Measurements from ENCODE around the gene POLRMT.
"Not testable (repeated sequence)": the region's sequence is repeated elsewhere in the genome, so short reads cannot be mapped to it uniquely, and the experiment has no call there.

Gene POLRMT

DNA sequence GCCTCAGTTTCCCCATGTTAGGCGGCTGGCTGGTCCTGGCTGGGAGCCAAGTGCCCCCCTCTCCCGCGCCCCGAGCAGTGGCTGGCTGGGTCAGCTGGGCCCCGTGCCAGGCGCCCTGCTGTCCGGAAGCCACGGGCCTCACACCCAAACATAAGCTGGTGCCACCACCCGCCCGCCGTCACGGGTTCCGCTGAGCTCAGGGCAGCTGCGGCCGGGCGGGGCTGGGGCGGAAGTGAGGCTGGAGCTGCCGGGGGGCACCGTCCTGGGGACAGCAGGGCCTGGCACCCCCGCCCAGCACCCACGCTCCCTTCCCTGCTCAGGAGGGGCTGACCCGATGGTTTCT lies 24.4 kb downstream of the POLRMT start:
- peak; percentile 11 to 65 for DNase-seq

- DNase-seq: no peak
These were observed 25.0 kb downstream of the POLRMT start for GRCh38 chr19:608155-609003.

DNA sequence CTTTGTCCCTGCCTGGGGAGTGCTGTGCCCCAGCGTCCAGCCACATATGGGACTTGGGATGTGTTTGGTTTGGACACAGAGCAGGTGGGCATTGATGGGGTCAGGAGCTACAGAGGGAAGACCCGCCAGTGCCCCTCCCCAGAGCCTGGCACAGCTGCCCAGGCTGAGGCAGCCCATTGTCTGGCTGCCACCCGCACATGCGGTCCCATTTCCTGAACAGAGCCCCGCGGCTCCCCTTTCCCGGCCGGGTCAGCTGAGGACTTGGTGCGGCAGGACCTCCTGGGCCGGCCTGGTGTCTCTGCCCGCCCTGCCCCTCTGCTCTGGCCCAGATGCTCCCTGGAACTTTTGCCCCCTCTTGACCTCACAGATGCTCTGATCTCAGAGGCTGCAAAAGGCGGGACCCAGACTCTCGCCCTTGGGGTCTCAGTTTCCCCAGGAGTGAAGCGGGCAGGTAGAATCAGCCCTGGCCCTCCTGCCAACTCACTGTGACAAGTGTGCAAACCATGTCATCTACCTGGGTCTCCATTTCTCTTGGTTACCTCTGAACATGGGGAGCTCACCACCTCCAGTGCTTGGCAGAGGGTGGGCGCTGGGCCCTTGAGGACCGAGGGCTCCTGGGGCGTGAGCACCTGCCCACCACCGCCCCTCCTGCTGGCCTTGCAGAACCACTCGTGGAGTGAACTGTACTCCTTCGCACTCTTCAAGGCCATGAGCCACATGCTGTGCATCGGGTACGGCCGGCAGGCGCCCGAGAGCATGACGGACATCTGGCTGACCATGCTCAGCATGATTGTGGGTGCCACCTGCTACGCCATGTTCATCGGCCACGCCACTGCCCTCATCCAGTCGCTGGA lies 25.8 kb downstream of the POLRMT start:
- DNase-seq: no peak

DNA sequence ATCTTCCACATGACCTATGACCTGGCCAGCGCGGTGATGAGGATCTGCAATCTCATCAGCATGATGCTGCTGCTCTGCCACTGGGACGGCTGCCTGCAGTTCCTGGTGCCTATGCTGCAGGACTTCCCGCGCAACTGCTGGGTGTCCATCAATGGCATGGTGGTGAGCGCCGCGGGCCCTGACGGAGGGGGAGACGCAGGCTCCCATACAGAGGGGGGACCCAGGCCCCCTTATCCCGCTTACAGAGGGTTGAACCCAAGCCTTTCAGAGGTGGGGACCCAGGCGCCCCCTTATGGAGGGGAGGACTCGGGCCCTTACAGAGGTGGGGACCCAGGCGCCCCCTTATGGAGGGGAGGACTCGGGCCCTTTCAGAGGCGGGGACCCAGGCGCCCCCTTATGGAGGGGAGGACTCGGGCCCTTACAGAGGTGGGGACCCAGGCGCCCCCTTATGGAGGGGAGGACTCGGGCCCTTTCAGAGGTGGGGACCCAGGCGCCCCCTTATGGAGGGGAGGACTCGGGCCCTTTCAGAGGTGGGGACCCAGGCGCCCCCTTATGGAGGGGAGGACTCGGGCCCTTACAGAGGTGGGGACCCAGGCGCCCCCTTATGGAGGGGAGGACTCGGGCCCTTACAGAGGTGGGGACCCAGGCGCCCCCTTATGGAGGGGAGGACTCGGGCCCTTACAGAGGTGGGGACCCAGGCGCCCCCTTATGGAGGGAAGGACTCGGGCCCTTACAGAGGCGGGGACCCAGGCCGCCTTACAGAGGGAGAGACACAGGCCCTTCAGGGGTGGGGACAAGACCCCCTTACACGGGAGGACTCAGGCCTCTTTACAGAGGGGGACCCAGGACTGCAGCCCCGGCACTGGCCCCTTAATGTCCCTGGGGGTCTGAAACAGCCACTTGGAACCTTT lies 28.0 kb downstream of the POLRMT start:
- not testable (repeated sequence) for DNase-seq

DNA sequence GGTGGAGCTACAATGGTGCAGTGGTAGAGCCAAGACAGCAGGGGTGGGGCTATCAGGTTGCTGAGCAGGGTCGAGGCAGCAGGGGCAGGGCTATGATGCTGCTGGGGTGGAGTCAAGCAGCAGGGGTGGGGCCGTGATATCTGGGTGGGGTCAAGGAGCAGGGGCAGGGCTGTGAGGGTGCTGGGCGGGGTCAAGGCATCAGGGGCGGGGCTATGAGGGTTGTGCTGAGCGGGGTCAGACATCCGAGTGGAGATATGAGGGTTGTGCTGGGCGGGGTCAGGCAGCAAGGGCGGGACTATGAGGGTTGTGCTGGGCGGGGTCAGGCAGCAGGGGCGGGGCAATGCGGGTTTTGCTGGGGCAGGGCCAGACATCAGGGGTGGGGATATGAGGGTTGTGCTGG lies 29.0 kb downstream of the POLRMT start:
- no peak for DNase-seq

DNA sequence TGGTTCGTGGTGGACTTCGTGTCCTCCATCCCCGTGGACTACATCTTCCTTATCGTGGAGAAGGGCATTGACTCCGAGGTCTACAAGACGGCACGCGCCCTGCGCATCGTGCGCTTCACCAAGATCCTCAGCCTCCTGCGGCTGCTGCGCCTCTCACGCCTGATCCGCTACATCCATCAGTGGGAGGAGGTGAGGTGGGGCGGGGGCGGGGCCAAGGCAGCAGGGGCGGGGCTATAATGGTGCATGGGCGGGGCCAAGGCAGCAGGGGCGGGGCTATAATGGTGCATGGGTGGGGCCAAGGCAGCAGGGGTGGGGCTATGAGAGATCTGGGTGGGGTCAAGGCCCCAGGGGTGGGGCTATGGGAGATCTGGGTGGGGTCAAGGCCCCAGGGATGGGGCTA lies 29.6 kb downstream of the POLRMT start:
- not testable (repeated sequence) for DNase-seq

DNA sequence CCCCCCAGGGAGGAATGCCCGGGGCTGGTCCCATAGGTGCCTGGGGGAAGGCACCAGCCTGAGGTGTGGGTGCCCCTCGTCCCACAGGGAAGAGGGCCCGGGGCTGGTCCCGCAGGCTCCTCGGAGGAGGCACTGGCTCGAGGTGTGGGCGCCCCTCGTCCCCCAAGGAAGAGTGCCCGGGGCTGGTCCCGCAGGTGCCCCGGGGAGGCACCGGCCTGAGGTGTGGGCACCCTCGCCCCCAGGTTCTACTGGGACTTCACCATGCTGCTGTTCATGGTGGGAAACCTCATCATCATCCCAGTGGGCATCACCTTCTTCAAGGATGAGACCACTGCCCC lies 30.1 kb downstream of the POLRMT start:
- not testable (repeated sequence) for DNase-seq

DNA sequence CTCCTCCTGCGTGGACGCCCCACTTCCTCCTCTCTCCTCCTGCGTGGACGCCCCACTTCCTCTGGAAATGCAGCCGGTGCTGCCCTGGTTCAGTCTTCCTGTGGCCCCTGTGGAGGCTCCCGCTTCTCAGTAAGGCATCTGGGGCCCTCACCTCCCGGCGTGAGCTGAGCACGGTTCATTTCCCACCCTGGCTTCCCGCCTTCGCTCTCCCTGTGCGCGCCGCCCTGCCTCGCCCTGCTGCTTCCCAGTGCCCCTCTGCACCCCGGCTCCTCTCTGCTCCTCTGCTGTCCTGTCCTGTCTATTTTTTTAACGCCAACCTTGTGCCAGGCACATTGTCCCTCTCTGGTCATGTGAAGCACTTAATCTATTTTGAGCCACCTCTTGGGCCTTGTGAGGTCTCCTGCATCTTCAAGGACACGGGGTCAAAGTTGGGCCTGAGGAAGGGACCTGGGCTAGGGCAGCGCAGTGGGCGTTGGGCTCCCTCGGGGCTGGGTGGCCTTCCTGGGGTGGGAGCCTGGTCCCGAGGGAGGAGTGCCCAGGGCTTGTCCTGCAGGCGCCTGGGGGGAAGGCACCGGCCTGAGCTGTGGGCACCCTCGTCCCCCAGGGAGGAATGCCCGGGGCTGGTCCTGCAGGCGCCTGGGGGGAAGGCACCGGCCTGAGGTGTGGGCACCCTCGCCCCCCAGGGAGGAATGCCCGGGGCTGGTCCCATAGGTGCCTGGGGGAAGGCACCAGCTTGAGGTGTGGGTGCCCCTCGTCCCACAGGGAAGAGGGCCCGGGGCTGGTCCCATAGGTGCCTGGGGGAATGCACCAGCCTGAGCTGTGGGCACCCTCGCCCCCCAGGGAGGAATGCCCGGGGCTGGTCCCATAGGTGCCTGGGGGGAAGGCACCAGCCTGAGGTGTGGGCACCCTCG lies 30.7 kb downstream of the POLRMT start:
- no peak for DNase-seq

DNA sequence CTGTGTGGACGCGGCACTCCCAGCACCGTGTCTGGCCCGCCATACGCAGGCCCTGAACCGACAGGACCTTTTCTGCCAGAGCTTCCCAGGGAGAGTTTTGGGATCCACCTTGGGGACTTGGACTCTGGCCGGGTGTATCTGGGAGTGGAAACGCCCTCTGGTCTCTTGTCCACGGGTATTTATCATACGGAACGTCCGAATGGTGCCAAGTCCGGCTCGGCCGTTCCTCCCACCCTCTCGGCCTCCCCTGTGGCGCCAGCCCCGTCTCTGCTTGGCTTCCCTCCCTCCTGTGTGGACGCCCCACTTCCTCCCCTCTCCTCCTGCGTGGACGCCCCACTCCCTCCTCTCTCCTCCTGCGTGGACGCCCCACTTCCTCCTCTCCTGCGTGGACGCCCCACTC lies 31.5 kb downstream of the POLRMT start:
- no peak for DNase-seq

- DNase-seq: no peak
These were observed 32.0 kb downstream of the POLRMT start for GRCh38 chr19:601310-601709.

- no peak for DNase-seq
These were observed 35.7 kb downstream of the POLRMT start for GRCh38 chr19:597406-598315.

GRCh38 chr19:596263-596655 lies 37.1 kb downstream of the POLRMT start:
- DNase-seq: no peak

DNA sequence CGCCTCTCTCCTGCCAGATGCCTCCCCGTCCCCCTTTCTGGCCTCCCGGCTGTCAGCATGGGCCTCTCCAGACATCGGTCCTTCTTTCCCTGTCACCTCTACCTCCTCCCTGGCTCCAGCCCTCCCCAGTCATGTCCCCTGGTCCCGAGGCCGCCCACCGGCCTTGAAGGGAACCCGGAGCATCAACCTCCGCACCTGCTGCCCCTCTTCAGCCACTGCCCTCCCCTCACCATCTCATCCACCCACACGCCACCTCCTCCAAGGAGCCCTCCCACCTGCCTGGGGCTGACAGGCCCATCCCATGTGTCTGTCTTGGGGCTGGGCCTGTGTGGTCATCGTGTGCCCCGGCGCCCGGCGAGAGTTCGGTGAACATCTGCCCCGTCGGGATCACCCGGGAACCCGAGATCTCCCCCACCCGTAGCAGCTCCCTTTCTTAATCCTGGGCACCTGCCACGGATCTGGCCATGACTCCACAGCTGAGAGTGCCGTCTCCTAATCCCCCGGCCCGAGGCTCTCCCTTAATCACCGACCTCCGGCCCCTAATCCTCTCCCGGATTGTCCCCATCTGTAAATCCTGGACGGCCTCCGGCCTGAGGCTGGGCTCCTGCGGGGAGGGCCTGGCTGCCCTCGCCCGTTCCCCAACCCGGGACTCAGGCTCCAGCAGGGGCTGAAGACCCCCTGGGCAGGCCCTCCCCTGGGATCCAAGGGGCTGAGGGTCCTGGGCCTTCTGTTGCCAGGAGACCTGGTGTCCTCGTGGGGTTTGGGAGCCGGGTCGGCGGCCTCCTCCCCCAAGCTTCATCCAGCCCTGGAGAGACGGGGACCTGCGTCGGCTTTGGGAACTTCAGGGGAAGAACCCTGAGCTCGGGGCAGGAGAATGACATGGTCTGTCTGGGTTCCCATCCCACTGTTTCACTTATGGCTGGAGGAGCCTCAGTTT lies 37.7 kb downstream of the POLRMT start:
- DNase-seq: no peak

DNA sequence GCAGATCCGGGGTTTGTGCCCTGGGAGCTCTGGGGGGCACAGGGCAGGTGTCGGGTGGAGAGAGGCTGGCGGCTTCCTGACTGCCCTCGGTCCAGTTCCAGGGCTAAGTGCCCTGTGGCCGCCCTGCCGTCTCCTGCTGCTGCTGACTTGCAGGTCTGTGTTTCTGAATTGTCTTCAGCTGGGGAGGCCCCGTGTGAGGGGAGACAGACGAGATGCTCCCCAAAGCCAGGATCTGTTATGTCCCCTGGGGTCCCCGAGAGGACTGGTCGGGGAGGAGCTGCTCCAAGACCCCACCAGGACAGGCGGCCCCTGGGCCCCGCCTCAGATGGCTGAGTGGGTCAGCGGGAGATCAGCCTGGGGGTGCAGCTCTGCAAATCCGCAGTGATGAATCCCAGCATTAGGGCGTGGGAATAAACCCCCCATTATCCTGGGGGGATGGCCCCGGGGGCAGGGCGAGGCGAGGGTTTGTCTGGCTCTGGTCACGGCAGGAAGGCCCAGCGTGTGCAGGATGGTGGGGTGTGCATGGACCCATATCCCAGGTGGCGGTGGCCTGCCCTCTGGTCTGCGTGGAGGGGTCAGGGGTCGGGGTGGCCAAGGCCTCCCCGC lies 39.0 kb downstream of the POLRMT start:
- no peak for DNase-seq

- no peak for DNase-seq
These were observed 39.8 kb downstream of the POLRMT start for GRCh38 chr19:593505-593904.

DNA sequence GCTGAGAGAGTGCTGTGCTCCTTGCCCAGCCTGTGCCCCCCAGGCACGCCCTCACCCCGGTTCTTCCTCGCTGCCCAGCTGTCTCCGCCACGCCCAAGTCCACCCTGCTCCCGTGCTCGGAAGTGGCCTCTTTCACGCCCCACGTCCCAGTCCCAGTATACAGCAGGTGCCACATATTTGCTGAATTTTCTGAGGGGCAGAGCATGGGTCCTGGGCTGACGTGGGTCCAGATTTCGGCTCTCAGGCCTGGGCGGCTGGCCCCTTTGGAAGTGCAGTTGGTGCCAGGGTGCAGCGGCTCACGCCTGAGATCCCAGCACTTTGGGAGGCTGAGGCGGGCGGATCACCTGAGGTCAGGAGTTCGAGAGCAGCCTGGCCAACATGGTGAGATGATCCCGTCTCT lies 40.3 kb downstream of the POLRMT start:
- no peak for DNase-seq

- no peak for DNase-seq
These were observed 41.2 kb downstream of the POLRMT start for GRCh38 chr19:592101-592500.

GRCh38 chr19:591099-591958 lies 42.0 kb downstream of the POLRMT start:
- DNase-seq: no peak

DNA sequence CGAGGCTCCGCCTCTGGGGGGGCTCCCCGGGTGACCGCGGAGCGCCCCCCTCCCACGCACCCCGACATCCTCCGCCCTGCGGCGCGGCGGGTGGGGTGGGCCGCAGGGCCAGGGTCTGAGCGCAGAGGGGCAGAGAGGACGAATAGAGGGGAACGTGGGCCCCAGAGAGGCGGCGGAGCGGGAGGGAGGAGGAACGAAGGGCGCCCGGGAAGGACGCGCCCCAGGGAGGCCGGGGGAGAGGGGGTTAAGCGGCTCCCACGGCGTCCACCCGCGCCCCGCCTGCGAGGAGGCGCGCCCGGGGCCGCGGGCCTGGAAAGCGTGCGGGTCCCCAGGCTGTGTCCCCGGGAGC lies 42.6 kb downstream of the POLRMT start:
- DNase-seq: no peak
